HEK293 (cell line): ENCODE results near the gene CALCOCO1.

Experiments
- HOXD13 ChIP-seq: sonication (generic); formaldehyde crosslinking; IDR thresholded peaks from 2 replicates; pipeline ENCODE4 v1.8.0; 2022; ENCODE audit warnings: missing genetic modification reagents, borderline replicate concordance
- MZF1 ChIP-seq: fragments of 450-650 bp; formaldehyde crosslinking; IDR thresholded peaks from 2 replicates; pipeline ENCODE4 v1.5.1; 2017; ENCODE audit warnings: missing biosample characterization, missing genetic modification characterization, borderline replicate concordance
- SCRT2 ChIP-seq: fragments of 450-650 bp; formaldehyde crosslinking; IDR thresholded peaks from 2 replicates; pipeline ENCODE4 v1.5.1; 2016; ENCODE audit warnings: missing biosample characterization, missing genetic modification characterization
- YY1 ChIP-seq: fragments of 450-650 bp; formaldehyde crosslinking; IDR thresholded peaks from 2 replicates; pipeline ENCODE4 v1.5.1; 2018; ENCODE audit warnings: missing biosample characterization, missing genetic modification characterization
- ZBTB20 ChIP-seq: fragments of 450-650 bp; formaldehyde crosslinking; IDR thresholded peaks from 2 replicates; pipeline ENCODE4 v1.5.1; 2016; ENCODE audit warnings: missing biosample characterization, missing genetic modification characterization
- ZBTB7A ChIP-seq: fragments of 450-650 bp; formaldehyde crosslinking; IDR thresholded peaks from 2 replicates; pipeline ENCODE4 v1.5.1; 2016; ENCODE audit warnings: low read depth, missing biosample characterization, missing genetic modification characterization
- ZBTB8A ChIP-seq: fragments of 450-650 bp; formaldehyde crosslinking; IDR thresholded peaks from 2 replicates; pipeline ENCODE4 v1.5.1; 2016; ENCODE audit warnings: missing biosample characterization, missing genetic modification characterization
- ZNF155 ChIP-seq: fragments of 450-650 bp; formaldehyde crosslinking; IDR thresholded peaks from 2 replicates; pipeline ENCODE4 v1.5.1; 2016; ENCODE audit warnings: missing biosample characterization, missing genetic modification characterization
- ZNF2 ChIP-seq: fragments of 450-650 bp; formaldehyde crosslinking; IDR thresholded peaks from 2 replicates; pipeline ENCODE4 v1.5.1; 2016; ENCODE audit warnings: missing biosample characterization, missing genetic modification characterization
- ZNF211 ChIP-seq: fragments of 450-650 bp; formaldehyde crosslinking; IDR thresholded peaks from 2 replicates; pipeline ENCODE4 v1.5.1; 2016; ENCODE audit warnings: low read depth, missing biosample characterization, missing genetic modification characterization
- ZNF24 ChIP-seq: fragments of 450-650 bp; formaldehyde crosslinking; IDR thresholded peaks from 2 replicates; pipeline ENCODE4 v1.5.1; 2016; ENCODE audit warnings: missing biosample characterization, missing genetic modification characterization
- ZNF266 ChIP-seq: fragments of 450-650 bp; formaldehyde crosslinking; IDR thresholded peaks from 2 replicates; pipeline ENCODE4 v1.5.1; 2016; ENCODE audit warnings: missing biosample characterization, missing genetic modification characterization, low read depth
- ZNF274 ChIP-seq, 2 experiments: fragments of 200-500 bp in 1 of 2; fragments of 450-650 bp in 1 of 2; sonication (Bioruptor generic) in 1 of 2; formaldehyde crosslinking in 1 of 2; IDR thresholded peaks; 2 replicates each; pipeline versions ENCODE4 v1.5.1 to v1.6.1; 2014 to 2016; ENCODE audit warnings: borderline replicate concordance in 1 of 2, inconsistent platforms in 1 of 2, low read length in 1 of 2, missing biosample characterization in 1 of 2, missing genetic modification characterization in 1 of 2
- ZNF362 ChIP-seq: fragments of 450-650 bp; formaldehyde crosslinking; IDR thresholded peaks from 2 replicates; pipeline ENCODE4 v1.5.1; 2016; ENCODE audit warnings: missing biosample characterization, missing genetic modification characterization
- ZNF366 ChIP-seq: fragments of 450-650 bp; formaldehyde crosslinking; conservative IDR thresholded peaks from 2 replicates; pipeline ENCODE4 v1.5.1; 2016; ENCODE audit warnings: missing biosample characterization, missing genetic modification characterization
- ZNF473 ChIP-seq: fragments of 450-650 bp; formaldehyde crosslinking; IDR thresholded peaks from 2 replicates; pipeline ENCODE4 v1.5.1; 2017; ENCODE audit warnings: missing biosample characterization, missing genetic modification characterization
- ZNF544 ChIP-seq: fragments of 450-650 bp; formaldehyde crosslinking; IDR thresholded peaks from 2 replicates; pipeline ENCODE4 v1.5.0; 2017; ENCODE audit warnings: missing biosample characterization, missing genetic modification characterization
- ZNF549 ChIP-seq: fragments of 450-650 bp; IDR thresholded peaks from 2 replicates; pipeline ENCODE4 v1.5.1; 2018; ENCODE audit warnings: missing biosample characterization, missing genetic modification characterization, mild to moderate bottlenecking, inconsistent platforms, moderate library complexity
- ZNF664 ChIP-seq: fragments of 450-650 bp; formaldehyde crosslinking; IDR thresholded peaks from 2 replicates; pipeline ENCODE4 v1.5.1; 2016; ENCODE audit warnings: missing biosample characterization, missing genetic modification characterization
- ZNF670 ChIP-seq: fragments of 450-650 bp; formaldehyde crosslinking; IDR thresholded peaks from 2 replicates; pipeline ENCODE4 v1.5.1; 2016; ENCODE audit warnings: missing biosample characterization, missing genetic modification characterization, low read depth
- ZNF776 ChIP-seq: fragments of 450-650 bp; formaldehyde crosslinking; IDR thresholded peaks from 2 replicates; pipeline ENCODE4 v1.5.0; 2017; ENCODE audit warnings: missing biosample characterization, missing genetic modification characterization, borderline replicate concordance
- ZNF777 ChIP-seq: fragments of 450-650 bp; formaldehyde crosslinking; IDR thresholded peaks from 2 replicates; pipeline ENCODE4 v1.5.1; 2017; ENCODE audit warnings: missing biosample characterization, missing genetic modification characterization, borderline replicate concordance
- ZSCAN23 ChIP-seq: fragments of 450-650 bp; formaldehyde crosslinking; IDR thresholded peaks from 2 replicates; pipeline ENCODE4 v1.5.1; 2016; ENCODE audit warnings: missing biosample characterization, missing genetic modification characterization
- ZSCAN4 ChIP-seq: fragments of 450-650 bp; formaldehyde crosslinking; IDR thresholded peaks from 2 replicates; pipeline ENCODE4 v1.5.1; 2017; ENCODE audit warnings: missing biosample characterization, missing genetic modification characterization
- ZXDB ChIP-seq: fragments of 450-650 bp; formaldehyde crosslinking; IDR thresholded peaks from 2 replicates; pipeline ENCODE4 v1.5.1; 2016; ENCODE audit warnings: missing biosample characterization, missing genetic modification characterization
- TF ChIP-seq, protein P1 (sequence below): fragments of 450-650 bp; formaldehyde crosslinking; IDR thresholded peaks from 2 replicates; pipeline ENCODE4 v1.5.1; 2016; ENCODE audit warnings: missing biosample characterization, missing genetic modification characterization
- TF ChIP-seq, protein P2 (sequence below): fragments of 450-650 bp; formaldehyde crosslinking; IDR thresholded peaks from 2 replicates; pipeline ENCODE4 v1.5.1; 2016; ENCODE audit warnings: missing biosample characterization, missing genetic modification characterization
- TF ChIP-seq, protein P3 (sequence below): fragments of 450-650 bp; formaldehyde crosslinking; IDR thresholded peaks from 2 replicates; pipeline ENCODE4 v1.5.1; 2016; ENCODE audit warnings: missing biosample characterization, missing genetic modification characterization
- TF ChIP-seq, protein P4 (sequence below): fragments of 450-650 bp; formaldehyde crosslinking; conservative IDR thresholded peaks from 2 replicates; pipeline ENCODE4 v1.5.1; 2016; ENCODE audit warnings: low read depth, missing biosample characterization, missing genetic modification characterization

Gene CALCOCO1

GRCh38 chr12:53746592-53747092, 19.4 kb upstream of the CALCOCO1 start (continued):
- TF ChIP-seq ZNF362 (tag by site-specific recombination): no peak
- no peak for TF ChIP-seq ZNF366 (tag by site-specific recombination)
- TF ChIP-seq ZSCAN4 (tag by site-specific recombination): 0 out of 2 replicates have a peak, but pooled peaks have one; percentile 22
- TF ChIP-seq, protein P1, sequence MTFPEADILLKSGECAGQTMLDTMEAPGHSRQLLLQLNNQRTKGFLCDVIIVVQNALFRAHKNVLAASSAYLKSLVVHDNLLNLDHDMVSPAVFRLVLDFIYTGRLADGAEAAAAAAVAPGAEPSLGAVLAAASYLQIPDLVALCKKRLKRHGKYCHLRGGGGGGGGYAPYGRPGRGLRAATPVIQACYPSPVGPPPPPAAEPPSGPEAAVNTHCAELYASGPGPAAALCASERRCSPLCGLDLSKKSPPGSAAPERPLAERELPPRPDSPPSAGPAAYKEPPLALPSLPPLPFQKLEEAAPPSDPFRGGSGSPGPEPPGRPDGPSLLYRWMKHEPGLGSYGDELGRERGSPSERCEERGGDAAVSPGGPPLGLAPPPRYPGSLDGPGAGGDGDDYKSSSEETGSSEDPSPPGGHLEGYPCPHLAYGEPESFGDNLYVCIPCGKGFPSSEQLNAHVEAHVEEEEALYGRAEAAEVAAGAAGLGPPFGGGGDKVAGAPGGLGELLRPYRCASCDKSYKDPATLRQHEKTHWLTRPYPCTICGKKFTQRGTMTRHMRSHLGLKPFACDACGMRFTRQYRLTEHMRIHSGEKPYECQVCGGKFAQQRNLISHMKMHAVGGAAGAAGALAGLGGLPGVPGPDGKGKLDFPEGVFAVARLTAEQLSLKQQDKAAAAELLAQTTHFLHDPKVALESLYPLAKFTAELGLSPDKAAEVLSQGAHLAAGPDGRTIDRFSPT (tag by site-specific recombination): no peak
- no peak for TF ChIP-seq ZNF266 (tag by site-specific recombination)
- TF ChIP-seq ZNF211 (tag by site-specific recombination): no peak
- TF ChIP-seq ZNF670 (tag by site-specific recombination): no peak
- no peak for TF ChIP-seq HOXD13 (CRISPR knock-in tag)
- TF ChIP-seq ZBTB8A (tag by site-specific recombination): peak; percentile 26; the same call in 1 of the 2 replicates
- TF ChIP-seq, protein P2, sequence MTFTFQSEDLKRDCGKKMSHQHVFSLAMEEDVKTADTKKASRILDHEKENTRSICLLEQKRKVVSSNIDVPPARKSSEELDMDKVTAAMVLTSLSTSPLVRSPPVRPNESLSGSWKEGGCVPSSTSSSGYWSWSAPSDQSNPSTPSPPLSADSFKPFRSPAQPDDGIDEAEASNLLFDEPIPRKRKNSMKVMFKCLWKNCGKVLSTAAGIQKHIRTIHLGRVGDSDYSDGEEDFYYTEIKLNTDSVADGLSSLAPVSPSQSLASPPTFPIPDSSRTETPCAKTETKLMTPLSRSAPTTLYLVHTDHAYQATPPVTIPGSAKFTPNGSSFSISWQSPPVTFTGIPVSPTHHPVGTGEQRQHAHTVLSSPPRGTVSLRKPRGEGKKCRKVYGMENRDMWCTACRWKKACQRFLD (tag by site-specific recombination): no peak
- TF ChIP-seq ZNF549 (tag by site-specific recombination): no peak
- TF ChIP-seq ZNF2 (tag by site-specific recombination): peak; percentile 90
- TF ChIP-seq ZNF274 (IDR thresholded peaks at IDR 0.05; ENCODE audit: low read length): no peak
- no peak for TF ChIP-seq ZNF274 (tag by site-specific recombination; IDR thresholded peaks at IDR 0.05; ENCODE audit: borderline replicate concordance)
- TF ChIP-seq ZBTB20 (tag by site-specific recombination): no peak
- no peak for TF ChIP-seq ZNF473 (tag by site-specific recombination)
- TF ChIP-seq SCRT2 (tag by site-specific recombination): no peak
- TF ChIP-seq, protein P3, sequence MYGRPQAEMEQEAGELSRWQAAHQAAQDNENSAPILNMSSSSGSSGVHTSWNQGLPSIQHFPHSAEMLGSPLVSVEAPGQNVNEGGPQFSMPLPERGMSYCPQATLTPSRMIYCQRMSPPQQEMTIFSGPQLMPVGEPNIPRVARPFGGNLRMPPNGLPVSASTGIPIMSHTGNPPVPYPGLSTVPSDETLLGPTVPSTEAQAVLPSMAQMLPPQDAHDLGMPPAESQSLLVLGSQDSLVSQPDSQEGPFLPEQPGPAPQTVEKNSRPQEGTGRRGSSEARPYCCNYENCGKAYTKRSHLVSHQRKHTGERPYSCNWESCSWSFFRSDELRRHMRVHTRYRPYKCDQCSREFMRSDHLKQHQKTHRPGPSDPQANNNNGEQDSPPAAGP: 0 out of 2 replicates have a peak, but pooled peaks have one; percentile 61
- no peak for TF ChIP-seq YY1 (tag by site-specific recombination)
- TF ChIP-seq, protein P4, sequence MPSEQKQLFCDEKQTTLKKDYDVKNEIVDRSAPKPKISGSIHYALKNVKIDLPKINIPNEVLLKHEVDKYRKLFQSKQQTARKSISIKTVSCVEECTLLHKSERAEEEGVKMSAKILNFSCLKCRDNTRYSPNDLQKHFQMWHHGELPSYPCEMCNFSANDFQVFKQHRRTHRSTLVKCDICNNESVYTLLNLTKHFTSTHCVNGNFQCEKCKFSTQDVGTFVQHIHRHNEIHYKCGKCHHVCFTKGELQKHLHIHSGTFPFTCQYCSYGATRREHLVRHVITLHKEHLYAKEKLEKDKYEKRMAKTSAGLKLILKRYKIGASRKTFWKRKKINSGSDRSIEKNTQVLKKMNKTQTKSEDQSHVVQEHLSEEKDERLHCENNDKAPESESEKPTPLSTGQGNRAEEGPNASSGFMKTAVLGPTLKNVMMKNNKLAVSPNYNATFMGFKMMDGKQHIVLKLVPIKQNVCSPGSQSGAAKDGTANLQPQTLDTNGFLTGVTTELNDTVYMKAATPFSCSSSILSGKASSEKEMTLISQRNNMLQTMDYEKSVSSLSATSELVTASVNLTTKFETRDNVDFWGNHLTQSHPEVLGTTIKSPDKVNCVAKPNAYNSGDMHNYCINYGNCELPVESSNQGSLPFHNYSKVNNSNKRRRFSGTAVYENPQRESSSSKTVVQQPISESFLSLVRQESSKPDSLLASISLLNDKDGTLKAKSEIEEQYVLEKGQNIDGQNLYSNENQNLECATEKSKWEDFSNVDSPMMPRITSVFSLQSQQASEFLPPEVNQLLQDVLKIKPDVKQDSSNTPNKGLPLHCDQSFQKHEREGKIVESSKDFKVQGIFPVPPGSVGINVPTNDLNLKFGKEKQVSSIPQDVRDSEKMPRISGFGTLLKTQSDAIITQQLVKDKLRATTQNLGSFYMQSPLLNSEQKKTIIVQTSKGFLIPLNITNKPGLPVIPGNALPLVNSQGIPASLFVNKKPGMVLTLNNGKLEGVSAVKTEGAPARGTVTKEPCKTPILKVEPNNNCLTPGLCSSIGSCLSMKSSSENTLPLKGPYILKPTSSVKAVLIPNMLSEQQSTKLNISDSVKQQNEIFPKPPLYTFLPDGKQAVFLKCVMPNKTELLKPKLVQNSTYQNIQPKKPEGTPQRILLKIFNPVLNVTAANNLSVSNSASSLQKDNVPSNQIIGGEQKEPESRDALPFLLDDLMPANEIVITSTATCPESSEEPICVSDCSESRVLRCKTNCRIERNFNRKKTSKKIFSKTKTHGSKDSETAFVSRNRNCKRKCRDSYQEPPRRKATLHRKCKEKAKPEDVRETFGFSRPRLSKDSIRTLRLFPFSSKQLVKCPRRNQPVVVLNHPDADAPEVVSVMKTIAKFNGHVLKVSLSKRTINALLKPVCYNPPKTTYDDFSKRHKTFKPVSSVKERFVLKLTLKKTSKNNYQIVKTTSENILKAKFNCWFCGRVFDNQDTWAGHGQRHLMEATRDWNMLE: 0 out of 2 replicates have a peak, but pooled peaks have one; percentile 38
- TF ChIP-seq ZNF155 (tag by site-specific recombination): no peak
- TF ChIP-seq ZNF544 (tag by site-specific recombination): no peak
- TF ChIP-seq ZNF24 (tag by site-specific recombination): no peak
- TF ChIP-seq ZNF664 (tag by site-specific recombination): no peak
- no peak for TF ChIP-seq ZNF777
- no peak for TF ChIP-seq ZNF776 (tag by site-specific recombination)
- no peak; the same call in 1 of the 2 replicates for TF ChIP-seq ZBTB7A (tag by site-specific recombination)
- no peak for TF ChIP-seq ZSCAN23 (tag by site-specific recombination)
- no peak for TF ChIP-seq MZF1
- no peak; the same call in 1 of the 2 replicates for TF ChIP-seq ZXDB (tag by site-specific recombination)
